HFF-Myc (cell line): ENCODE data around the gene RPL28.
"Not testable (repeated sequence)": the region's sequence is repeated elsewhere in the genome, so short reads cannot be mapped to it uniquely, and the experiment has no call there.

Source experiments
- DNase-seq: peaks from one replicate; pipeline ENCODE4 v3.0.0-alpha.2; 2011; ENCODE audit warnings: low read depth; ENCODE audit errors: extremely low read depth
- H3K4me3 ChIP-seq: replicated peaks from 2 replicates; pipeline ENCODE4 v1.5.1; 2011; ENCODE audit warnings: low read depth, mild to moderate bottlenecking, control low read depth, low read length
- TF ChIP-seq, protein P1 (sequence below): IDR thresholded peaks from 2 replicates; pipeline ENCODE4 v1.5.1; 2012; ENCODE audit warnings: mild to moderate bottlenecking, low read depth, low read length, control low read depth; ENCODE audit errors: missing control alignments

RPL28 gene

DNA sequence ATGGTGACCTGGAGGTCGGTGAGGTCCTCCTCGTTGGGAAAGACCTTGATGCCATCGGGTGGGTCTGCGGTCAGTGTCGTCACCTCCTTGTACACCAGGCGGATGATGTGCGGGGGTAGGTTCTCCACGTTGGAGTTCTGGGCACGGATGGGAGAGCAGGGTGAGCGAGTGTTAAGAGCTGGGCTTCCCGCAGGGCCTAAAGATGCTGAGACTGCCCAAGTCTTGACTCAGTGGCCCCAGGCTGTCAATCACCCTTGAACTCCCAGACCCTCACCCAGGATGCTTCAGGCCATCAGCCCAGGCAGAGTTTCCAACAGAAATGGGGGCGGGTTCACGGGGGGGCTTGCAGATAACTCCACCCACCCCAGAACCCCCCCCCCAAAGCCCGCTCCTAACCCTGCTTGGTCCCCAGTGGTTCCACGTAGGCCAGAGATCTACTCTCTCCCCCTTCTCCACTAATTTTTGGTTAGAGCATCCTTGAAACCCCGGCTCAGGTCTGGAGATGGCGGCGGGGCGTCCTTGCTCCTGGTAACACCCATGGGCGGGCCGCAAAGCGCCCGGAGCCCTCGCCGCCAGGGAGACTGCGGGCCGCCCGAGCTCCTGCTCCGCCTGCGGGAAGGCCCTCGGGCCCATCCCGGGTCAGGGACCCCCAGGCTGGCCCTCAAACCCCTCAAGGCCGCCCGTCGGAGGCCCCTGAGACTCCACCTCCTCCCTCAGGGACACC is 21.3 kb downstream of the RPL28 start:
- TF ChIP-seq, protein P1, sequence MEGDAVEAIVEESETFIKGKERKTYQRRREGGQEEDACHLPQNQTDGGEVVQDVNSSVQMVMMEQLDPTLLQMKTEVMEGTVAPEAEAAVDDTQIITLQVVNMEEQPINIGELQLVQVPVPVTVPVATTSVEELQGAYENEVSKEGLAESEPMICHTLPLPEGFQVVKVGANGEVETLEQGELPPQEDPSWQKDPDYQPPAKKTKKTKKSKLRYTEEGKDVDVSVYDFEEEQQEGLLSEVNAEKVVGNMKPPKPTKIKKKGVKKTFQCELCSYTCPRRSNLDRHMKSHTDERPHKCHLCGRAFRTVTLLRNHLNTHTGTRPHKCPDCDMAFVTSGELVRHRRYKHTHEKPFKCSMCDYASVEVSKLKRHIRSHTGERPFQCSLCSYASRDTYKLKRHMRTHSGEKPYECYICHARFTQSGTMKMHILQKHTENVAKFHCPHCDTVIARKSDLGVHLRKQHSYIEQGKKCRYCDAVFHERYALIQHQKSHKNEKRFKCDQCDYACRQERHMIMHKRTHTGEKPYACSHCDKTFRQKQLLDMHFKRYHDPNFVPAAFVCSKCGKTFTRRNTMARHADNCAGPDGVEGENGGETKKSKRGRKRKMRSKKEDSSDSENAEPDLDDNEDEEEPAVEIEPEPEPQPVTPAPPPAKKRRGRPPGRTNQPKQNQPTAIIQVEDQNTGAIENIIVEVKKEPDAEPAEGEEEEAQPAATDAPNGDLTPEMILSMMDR: no peak
- peak overlapping the region; percentile 90 for H3K4me3 ChIP-seq
- DNase-seq: no peak

DNA sequence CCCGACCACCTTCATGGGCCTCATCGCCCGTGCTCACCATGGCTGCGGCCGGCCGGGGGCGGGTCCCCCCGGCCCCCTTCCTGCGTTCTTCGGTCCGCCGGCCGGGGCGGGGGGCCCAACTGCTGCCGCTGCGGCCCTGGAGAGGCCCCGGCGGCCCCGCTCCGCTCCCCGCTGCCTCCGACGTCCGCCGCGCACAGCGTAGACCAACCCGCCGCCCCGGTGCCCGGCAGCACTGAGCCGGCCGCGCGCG is 21.7 kb downstream of the RPL28 start, which contains the start of gene UBE2S:
Gene UBE2S, minus strand, starts transcription at position 239 of the 250 bp plus-strand sequence. Its CDS starts 199 bp downstream, at position 40.
- H3K4me3 ChIP-seq: peak within 1 kb of the TSS; percentile 90
- DNase-seq: not testable (repeated sequence)

DNA sequence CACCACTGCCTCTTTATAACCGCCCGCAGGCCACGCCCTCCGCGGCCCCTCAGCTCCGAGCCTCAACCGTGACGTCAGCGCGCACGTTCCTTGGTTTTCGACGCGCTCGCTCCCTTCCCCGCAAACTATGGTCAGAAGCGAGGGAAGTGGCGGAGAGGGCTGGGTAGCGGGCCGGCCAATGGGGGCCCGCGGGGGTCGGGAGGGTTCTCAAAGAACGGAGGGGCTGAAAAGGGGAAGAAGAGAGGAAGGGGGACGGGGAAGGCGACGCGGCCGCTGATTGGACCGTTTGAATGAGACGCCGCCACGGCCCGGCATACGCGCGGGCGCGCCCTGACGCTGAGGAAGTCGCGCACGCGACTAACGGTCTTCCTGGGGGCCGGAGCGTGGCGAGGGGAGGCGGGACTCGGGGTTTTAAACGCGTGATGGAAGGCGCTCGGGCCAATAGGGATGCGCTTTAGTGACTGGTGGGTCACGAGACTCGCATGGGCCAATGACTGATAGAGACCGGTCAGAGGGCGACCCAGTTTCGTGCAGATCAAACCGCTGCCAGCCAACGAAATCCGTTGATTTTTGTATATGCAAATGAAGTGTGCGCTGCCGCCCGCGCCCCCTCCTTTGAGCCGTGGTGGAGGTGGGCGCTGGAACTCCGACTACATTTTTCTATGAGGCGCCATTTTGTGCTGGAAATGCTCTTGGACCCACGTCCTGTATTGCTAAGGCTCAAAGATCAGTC is 22.2 kb downstream of the RPL28 start:
- H3K4me3 ChIP-seq: peak overlapping the region; percentile 90
- DNase-seq: peak; percentile 99
- TF ChIP-seq, protein P1: no peak

DNA sequence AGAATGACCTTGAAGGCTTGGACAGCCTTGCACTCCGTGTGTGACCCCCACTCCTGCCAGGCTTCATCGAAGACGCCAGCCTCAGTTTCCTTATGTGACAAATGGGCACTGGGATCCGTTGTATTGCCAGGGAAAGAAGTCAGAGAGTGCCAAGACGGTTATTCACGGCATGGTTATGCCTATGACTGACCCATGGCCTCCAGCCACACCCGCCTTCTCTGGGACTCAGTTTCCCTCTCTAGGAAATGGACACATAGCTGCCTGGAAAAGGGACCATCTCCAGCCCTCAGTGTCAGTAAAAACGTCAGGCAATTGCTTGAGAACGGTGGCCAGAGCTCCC is 22.8 kb downstream of the RPL28 start:
- peak overlapping the region; percentile 14 for H3K4me3 ChIP-seq
- TF ChIP-seq, protein P1: no peak
- DNase-seq: no peak

DNA sequence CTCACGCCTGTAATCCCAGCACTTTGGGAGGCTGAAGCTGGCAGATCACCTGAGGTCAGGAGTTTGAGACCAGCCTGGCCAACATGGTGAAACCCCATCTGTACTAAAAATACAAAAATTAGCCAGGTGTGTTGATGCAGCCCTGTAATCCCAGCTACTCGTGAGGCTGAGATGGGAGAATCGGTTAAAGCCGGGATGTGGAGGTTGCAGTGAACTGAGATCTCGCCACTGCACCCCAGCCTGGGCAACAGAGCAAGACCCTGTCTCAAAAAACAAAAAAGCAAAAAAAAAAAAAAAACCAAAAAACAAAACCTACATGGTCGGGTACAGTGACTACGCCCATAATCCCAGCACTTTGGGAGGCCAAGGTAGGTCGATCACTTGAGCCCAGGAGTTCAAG is 23.4 kb downstream of the RPL28 start:
- not testable (repeated sequence) for DNase-seq, H3K4me3 ChIP-seq

DNA sequence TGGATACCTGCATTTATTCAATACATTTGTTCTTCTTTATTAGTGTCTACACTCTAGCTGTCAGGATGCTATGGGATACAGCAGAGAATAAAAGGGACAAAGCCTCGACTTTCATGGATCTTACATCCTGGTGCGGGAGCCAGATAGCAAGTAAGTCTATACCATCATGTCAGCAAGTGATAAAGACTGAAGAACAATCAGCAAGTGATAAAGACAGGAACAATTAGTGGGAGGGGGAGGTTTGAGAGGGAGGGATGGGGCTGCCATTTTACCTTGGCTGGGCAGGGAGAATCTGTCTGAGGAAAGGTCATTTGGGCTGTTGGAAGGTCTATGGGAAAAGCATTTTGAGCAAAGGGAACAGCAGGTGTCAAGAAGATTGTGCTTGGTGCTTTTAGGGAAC is 24.4 kb downstream of the RPL28 start:
- TF ChIP-seq, protein P1: no peak
- H3K4me3 ChIP-seq: no peak overlapping the region
- DNase-seq: no peak

DNA sequence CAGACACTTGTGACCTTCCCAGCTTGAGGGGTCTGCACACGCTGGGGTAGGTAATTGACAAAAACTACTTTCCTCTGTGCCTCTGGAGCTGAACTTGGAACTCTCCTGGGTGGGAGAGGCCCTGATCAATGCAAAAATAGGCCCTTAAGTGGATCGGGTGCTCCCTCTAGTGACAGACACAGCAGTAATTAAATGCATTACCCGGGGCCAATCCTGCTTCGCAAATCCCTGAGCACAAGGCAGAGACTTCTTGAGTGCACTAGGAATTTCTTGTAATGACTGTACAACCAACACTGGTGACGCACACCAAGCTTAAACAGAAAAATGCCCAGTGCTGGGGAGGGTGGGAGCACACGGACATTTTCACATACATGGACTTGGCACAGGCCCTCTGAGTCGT is 32.5 kb downstream of the RPL28 start:
- DNase-seq: peak; percentile 61
- H3K4me3 ChIP-seq: no peak overlapping the region
- TF ChIP-seq, protein P1: peak; percentile 68

DNA sequence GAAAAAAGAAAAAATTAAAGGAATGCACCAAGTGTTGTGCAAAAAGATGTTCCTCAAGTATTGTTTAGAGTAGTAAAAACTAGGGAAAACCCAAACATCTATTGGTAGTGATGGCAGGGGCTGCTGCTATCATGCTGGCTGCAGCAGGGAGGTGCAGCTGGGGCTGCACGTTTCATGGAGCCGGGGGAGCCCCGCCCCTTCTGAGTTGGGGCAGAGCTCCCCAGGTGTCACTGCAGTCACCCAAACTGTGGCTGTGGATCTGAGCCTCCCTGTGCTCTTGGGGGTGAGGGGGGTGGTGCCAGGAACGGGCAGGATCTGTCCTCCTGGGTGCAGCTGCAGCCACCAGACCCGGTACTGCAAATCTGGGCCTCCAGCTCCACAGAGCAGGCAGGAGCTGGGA is 33.4 kb downstream of the RPL28 start:
- TF ChIP-seq, protein P1: no peak
- no peak overlapping the region for H3K4me3 ChIP-seq
- no peak for DNase-seq
